ENCODE measurements around the gene KRT72.

The KRT72 gene

DNA sequence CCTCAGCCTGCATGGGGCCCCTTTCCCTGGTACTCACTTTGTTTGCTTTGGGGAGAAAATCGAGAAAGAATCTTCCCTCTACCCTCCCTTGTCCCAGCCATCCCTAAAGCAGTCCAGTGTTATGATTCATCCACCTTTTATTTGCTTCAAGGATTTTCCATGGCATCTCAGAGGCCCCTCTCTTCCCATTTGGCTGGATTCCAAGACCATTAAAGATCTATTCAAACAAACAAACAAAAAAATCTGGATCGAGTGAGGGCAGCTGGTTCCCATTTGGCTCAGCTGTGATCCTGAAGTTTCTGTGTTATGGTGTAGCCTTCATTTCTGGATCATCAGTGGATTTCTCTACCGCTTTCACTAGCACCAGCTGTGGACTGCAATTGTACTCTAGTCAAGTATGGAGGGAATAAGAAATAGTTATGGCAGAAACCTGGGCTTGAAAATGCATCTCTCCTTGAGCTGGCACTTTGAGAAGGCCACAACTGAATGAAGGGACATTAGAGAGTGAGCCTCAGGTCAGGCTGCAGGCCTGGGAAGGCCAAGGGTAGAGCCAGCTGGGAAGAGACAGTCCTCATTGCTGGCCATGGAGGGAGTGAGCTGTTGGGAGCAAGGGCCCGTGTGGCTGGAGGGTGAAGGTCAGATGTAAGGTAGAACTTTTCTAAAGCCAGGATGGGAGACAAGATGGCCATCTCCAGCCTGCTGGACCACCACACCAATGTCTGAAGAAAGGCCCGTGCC lies 62.0 kb downstream of the KRT72 start:
- no peak for DNase-seq

DNA sequence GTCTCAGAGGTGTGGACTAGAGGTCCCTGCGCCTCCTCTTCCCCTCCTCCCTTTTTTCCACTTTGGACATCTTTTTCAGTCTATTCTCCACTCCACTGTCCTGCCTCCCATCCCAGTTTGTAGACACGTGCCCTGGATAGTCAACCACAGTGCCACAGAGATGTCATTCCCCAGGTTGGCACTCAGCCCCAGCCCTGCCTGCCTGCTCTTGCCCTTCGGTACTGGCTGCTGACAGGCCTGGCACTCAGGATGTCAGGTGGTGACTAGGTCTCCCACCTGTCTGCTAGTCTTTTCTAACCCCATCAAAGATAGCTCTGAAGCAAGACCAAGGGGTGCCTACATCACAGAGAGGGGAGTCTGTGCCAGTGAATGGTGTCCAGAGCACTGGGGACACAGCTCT lies 64.2 kb downstream of the KRT72 start:
- no peak for DNase-seq
